Measurements from ENCODE around the gene GPBP1.
"Not testable (repeated sequence)": the region's sequence is repeated elsewhere in the genome, so short reads cannot be mapped to it uniquely, and the experiment has no call there.

GPBP1 gene

GRCh38 chr5:57216714-57217113, 42.9 kb downstream of the GPBP1 start:
- DNase-seq, result no peak

GRCh38 chr5:57219386-57219785, 45.5 kb downstream of the GPBP1 start:
- DNase-seq, result no peak

GRCh38 chr5:57221049-57221568, 47.2 kb downstream of the GPBP1 start:
- DNase-seq, result peak; percentile 21

GRCh38 chr5:57225553-57225952, 51.7 kb downstream of the GPBP1 start:
- no peak for DNase-seq

GRCh38 chr5:57229313-57229712, 55.5 kb downstream of the GPBP1 start:
- no peak for DNase-seq

- DNase-seq, result no peak
These were observed 57.7 kb downstream of the GPBP1 start for GRCh38 chr5:57231607-57232006.

GRCh38 chr5:57232293-57233033, 58.6 kb downstream of the GPBP1 start:
- DNase-seq, result no peak

GRCh38 chr5:57243286-57244137, 69.7 kb downstream of the GPBP1 start:
- no peak for DNase-seq

GRCh38 chr5:57244331-57244730, 70.5 kb downstream of the GPBP1 start:
- no peak for DNase-seq

GRCh38 chr5:57246426-57246825, 72.6 kb downstream of the GPBP1 start:
- no peak for DNase-seq

GRCh38 chr5:57247765-57248164, 73.9 kb downstream of the GPBP1 start:
- DNase-seq, result no peak

GRCh38 chr5:57249265-57249874, 75.5 kb downstream of the GPBP1 start:
- no peak for DNase-seq

- no peak for DNase-seq
These were observed 84.2 kb downstream of the GPBP1 start for GRCh38 chr5:57258052-57258451.

GRCh38 chr5:57258943-57259342, 85.1 kb downstream of the GPBP1 start:
- no peak for DNase-seq

- no peak for DNase-seq
These were observed 85.8 kb downstream of the GPBP1 start for GRCh38 chr5:57259704-57260103.

- no peak for DNase-seq
These were observed 88.7 kb downstream of the GPBP1 start for GRCh38 chr5:57262541-57262940.

- DNase-seq, result no peak
These were observed 93.9 kb downstream of the GPBP1 start for GRCh38 chr5:57267805-57268204.

- no peak for DNase-seq
These were observed 102.5 kb downstream of the GPBP1 start for GRCh38 chr5:57276353-57276752.

GRCh38 chr5:57277085-57277484, 103.2 kb downstream of the GPBP1 start:
- DNase-seq, result no peak

GRCh38 chr5:57280853-57281252, 107.0 kb downstream of the GPBP1 start:
- DNase-seq, result no peak

- DNase-seq, result not testable (repeated sequence)
These were observed 111.2 kb downstream of the GPBP1 start for GRCh38 chr5:57285084-57285483.

- no peak for DNase-seq
These were observed 118.0 kb downstream of the GPBP1 start for GRCh38 chr5:57291894-57292293.

GRCh38 chr5:57292336-57292735, 118.5 kb downstream of the GPBP1 start:
- no peak for DNase-seq

All from NCI-H1105 (cell line).